ENCODE data around the gene ZNF80. TPM values are rescaled to one million over a fixed set of nuclear protein-coding genes. Genes with fewer than 3 reads are reported as not detected.
"Not testable (repeated sequence)": the region's sequence is repeated elsewhere in the genome, so short reads cannot be mapped to it uniquely, and the experiment has no call there.

The ZNF80 gene
- not detected in 2 replicates for polyA plus RNA-seq (2011; rRNA removed)
- not detected in 2 replicates for polyA minus RNA-seq (2011; rRNA and poly(A)+ RNA removed)

GRCh38 chr3:114237478-114237877 lies at the start of gene ZNF80:
TSS of gene ZNF80 (minus strand) at chr3:114237578. CDS start at chr3:114237074, 504 bp downstream.
- DNase-seq (ENCODE audit: low read depth, low spot score); POLR2A ChIA-PET; H3K4me3 ChIP-seq (ENCODE audit: low read depth, low read length); CTCF ChIA-PET; H3K27ac ChIP-seq (ENCODE audit: low read depth, low read length); H3K9me3 ChIP-seq (ENCODE audit: control insufficient read depth, insufficient read depth, low read length); H3K27me3 ChIP-seq (ENCODE audit: control insufficient read depth, insufficient read depth, low read length): not testable (repeated sequence)

GRCh38 chr3:114286266-114286665 lies 48.9 kb upstream of the ZNF80 start:
- ChIA-PET CTCF (no interaction called here), POLR2A (no interaction called here)
- H3K27ac ChIP-seq (ENCODE audit: low read depth, low read length) = no peak overlapping the region
- no peaks in the 10 kb centered on the region for H3K9me3 ChIP-seq (ENCODE audit: control insufficient read depth, insufficient read depth, low read length)
- H3K27me3 ChIP-seq (ENCODE audit: control insufficient read depth, insufficient read depth, low read length) = no peaks in the 10 kb centered on the region
- no peak for DNase-seq (ENCODE audit: low read depth, low spot score)
- TF ChIP-seq CTCF (IDR thresholded peaks at IDR 0.05; ENCODE audit: low read depth, low read length) = no peak
- H3K4me3 ChIP-seq (ENCODE audit: low read depth, low read length) = no peak overlapping the region

GRCh38 chr3:114285648-114286230 lies 48.4 kb upstream of the ZNF80 start:
- no peak for DNase-seq (ENCODE audit: low read depth, low spot score)
- Histone ChIP-seq H3K27me3 (ENCODE audit: control insufficient read depth, insufficient read depth, low read length) (no peaks in the 10 kb centered on the region), H3K9me3 (ENCODE audit: control insufficient read depth, insufficient read depth, low read length) (no peaks in the 10 kb centered on the region), H3K4me3 (ENCODE audit: low read depth, low read length) (no peak overlapping the region), H3K27ac (ENCODE audit: low read depth, low read length) (no peak overlapping the region)
- CTCF ChIA-PET = no interaction called here
- POLR2A ChIA-PET = no interaction called here
- no peak for TF ChIP-seq CTCF (IDR thresholded peaks at IDR 0.05; ENCODE audit: low read depth, low read length)

GRCh38 chr3:114284644-114285043 lies 47.3 kb upstream of the ZNF80 start:
- ChIA-PET POLR2A (no interaction called here), CTCF (no interaction called here)
- Histone ChIP-seq H3K9me3 (ENCODE audit: control insufficient read depth, insufficient read depth, low read length) (no peaks in the 10 kb centered on the region), H3K27me3 (ENCODE audit: control insufficient read depth, insufficient read depth, low read length) (no peaks in the 10 kb centered on the region), H3K27ac (ENCODE audit: low read depth, low read length) (no peak overlapping the region), H3K4me3 (ENCODE audit: low read depth, low read length) (no peak overlapping the region)
- TF ChIP-seq CTCF (IDR thresholded peaks at IDR 0.05; ENCODE audit: low read depth, low read length) = no peak
- no peak for DNase-seq (ENCODE audit: low read depth, low spot score)

GRCh38 chr3:114276856-114277255 lies 39.5 kb upstream of the ZNF80 start:
- CTCF ChIA-PET; DNase-seq (ENCODE audit: low read depth, low spot score); H3K27ac ChIP-seq (ENCODE audit: low read depth, low read length); H3K9me3 ChIP-seq (ENCODE audit: control insufficient read depth, insufficient read depth, low read length); H3K27me3 ChIP-seq (ENCODE audit: control insufficient read depth, insufficient read depth, low read length); POLR2A ChIA-PET; H3K4me3 ChIP-seq (ENCODE audit: low read depth, low read length): not testable (repeated sequence)

GRCh38 chr3:114274929-114275328 lies 37.6 kb upstream of the ZNF80 start:
- H3K27me3 ChIP-seq (ENCODE audit: control insufficient read depth, insufficient read depth, low read length) = no peaks in the 10 kb centered on the region
- CTCF ChIA-PET = interaction anchor here (1.3 kb wide), 1 partner anchor 16 kb away, joined by 6 read pairs; no protein-coding TSS in a partner anchor
- no peak for DNase-seq (ENCODE audit: low read depth, low spot score)
- no peak for TF ChIP-seq CTCF (IDR thresholded peaks at IDR 0.05; ENCODE audit: low read depth, low read length)
- POLR2A ChIA-PET = no interaction called here
- no peak overlapping the region for H3K27ac ChIP-seq (ENCODE audit: low read depth, low read length)
- no peaks in the 10 kb centered on the region for H3K9me3 ChIP-seq (ENCODE audit: control insufficient read depth, insufficient read depth, low read length)
- H3K4me3 ChIP-seq (ENCODE audit: low read depth, low read length) = no peak overlapping the region
